Measurements from ENCODE around the gene TUBA1B. TPM values are rescaled to one million over a fixed set of nuclear protein-coding genes. Genes with fewer than 3 reads are reported as not detected.

Gene TUBA1B
- total and polyA plus RNA-seq, 2 of the 13 experiments (the other 11 are each of a cell fraction or from before 2014, with no cell fraction given) = 1,275 to 1,353 TPM

DNA sequence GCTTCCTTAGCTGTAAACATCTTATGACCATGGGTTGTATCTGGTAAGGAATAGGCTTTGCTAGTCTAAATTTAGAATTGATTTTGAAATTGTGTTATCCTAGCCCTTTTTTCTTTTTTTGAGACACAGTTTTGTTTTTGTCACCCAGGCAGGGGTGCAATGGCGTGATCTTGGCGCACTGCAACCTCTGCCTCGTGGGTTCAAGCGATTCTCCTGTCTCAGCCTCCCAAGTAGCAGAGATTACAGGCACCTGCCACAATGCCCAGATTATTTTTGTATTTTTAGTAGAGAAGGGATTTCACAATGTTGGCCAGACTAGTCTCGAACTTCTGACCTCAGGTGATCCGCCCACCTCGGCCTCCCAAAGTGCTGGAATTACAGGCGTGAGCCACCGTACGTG is 2.4 kb upstream of the TUBA1B start:
- BruUV-seq (replicated peaks) = no TSS peak
- Histone ChIP-seq H3K27ac (ENCODE audit: extremely low read length, insufficient read depth, low read length) (no peak overlapping the region), H3K4me3 (replicated peaks in 1 of 3; ENCODE audit: insufficient read depth in 1 of 3, low read depth in 2 of 3, low read length in 3 of 3) (no peak overlapping the region), H3K27me3 (ENCODE audit: control insufficient read depth in 1 of 2, insufficient read depth in 2 of 2, low read length in 2 of 2) (no peaks in the 10 kb centered on the region), H4K20me1 (ENCODE audit: insufficient read depth, low read length) (peaks cover 9% of the 10 kb centered on the region), H3K9ac (ENCODE audit: insufficient read depth, low read depth, low read length) (no peak overlapping the region), H3K36me3 (replicated peaks in 1 of 2; ENCODE audit: control insufficient read depth in 1 of 2, insufficient read depth in 2 of 2, low read length in 2 of 2) (peaks cover 7 to 14% of the 10 kb centered on the region in 2 experiments), H3K4me1 (ENCODE audit: insufficient read depth, low read length) (peaks cover 45% of the 10 kb centered on the region), H3K9me3 (ENCODE audit: low read length) (no peaks in the 10 kb centered on the region), H3K4me2 (ENCODE audit: low read depth, low read length) (no peak overlapping the region), H3K79me2 (ENCODE audit: insufficient read depth, low read length) (peaks cover 19% of the 10 kb centered on the region), H2AFZ (ENCODE audit: low read length) (no peak overlapping the region)
- ATAC-seq = no peak
- ChIA-PET POLR2A (interaction anchor here (1.8 kb wide), 1 partner anchor 132 kb away, joined by 7 read pairs; no protein-coding TSS in a partner anchor), CTCF (ENCODE audit: low intra/inter-chr PET ratio, low total read pairs) (no interaction called here)
- in situ Hi-C loops (cut with HindIII; ENCODE audit: extremely low pct_ligation_motif_present, low pct_unique_long_range_greater_than_20kb) (no loop called here), intact Hi-C loops (cut with micrococcal nuclease; ENCODE audit: unreplicated experiment) (loop anchor here (5.0 kb wide), 1 partner anchor 116 kb away; the partner anchor contains the start of gene PRKAG1)
- WGBS (ENCODE audit: low lambda C conversion rate) = 89% methylated on average over 10 of the region's 10 CpGs
- no peak for FAIRE-seq
- no peak for DNase-seq (ENCODE audit: low spot score)
- TF ChIP-seq RFX5 (IDR thresholded peaks at IDR 0.05; ENCODE audit: low read depth, low read length) = no peak
- no peak for TF ChIP-seq KDM4B (CRISPR knock-in tag; IDR thresholded peaks at IDR 0.05)
- no peak for TF ChIP-seq ZBTB3 (CRISPR knock-in tag; IDR thresholded peaks at IDR 0.05; ENCODE audit: borderline replicate concordance, low read depth)
- no peak for TF ChIP-seq HNF1B (CRISPR knock-in tag; IDR thresholded peaks at IDR 0.05)
- no peak for TF ChIP-seq TOPORS (CRISPR knock-in tag; IDR thresholded peaks at IDR 0.05)
- no peak for TF ChIP-seq NFAT5 (CRISPR knock-in tag; IDR thresholded peaks at IDR 0.05)
- no peak for TF ChIP-seq CBX5 (CRISPR knock-in tag; IDR thresholded peaks at IDR 0.05; ENCODE audit: borderline replicate concordance)
- TF ChIP-seq MAF1 (CRISPR knock-in tag; IDR thresholded peaks at IDR 0.05; ENCODE audit: borderline replicate concordance) = no peak
- TF ChIP-seq ZNF567 (CRISPR knock-in tag; IDR thresholded peaks at IDR 0.05; ENCODE audit: borderline replicate concordance) = no peak
- TF ChIP-seq POLR2G (IDR thresholded peaks at IDR 0.05; ENCODE audit: low read depth, low read length) = no peak
- TF ChIP-seq ZFX (CRISPR knock-in tag; IDR thresholded peaks at IDR 0.05; ENCODE audit: low read depth) = no peak
- TF ChIP-seq, protein P1, sequence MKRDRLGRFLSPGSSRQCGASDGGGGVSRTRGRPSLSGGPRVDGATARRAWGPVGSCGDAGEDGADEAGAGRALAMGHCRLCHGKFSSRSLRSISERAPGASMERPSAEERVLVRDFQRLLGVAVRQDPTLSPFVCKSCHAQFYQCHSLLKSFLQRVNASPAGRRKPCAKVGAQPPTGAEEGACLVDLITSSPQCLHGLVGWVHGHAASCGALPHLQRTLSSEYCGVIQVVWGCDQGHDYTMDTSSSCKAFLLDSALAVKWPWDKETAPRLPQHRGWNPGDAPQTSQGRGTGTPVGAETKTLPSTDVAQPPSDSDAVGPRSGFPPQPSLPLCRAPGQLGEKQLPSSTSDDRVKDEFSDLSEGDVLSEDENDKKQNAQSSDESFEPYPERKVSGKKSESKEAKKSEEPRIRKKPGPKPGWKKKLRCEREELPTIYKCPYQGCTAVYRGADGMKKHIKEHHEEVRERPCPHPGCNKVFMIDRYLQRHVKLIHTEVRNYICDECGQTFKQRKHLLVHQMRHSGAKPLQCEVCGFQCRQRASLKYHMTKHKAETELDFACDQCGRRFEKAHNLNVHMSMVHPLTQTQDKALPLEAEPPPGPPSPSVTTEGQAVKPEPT (CRISPR knock-in tag; IDR thresholded peaks at IDR 0.05; ENCODE audit: low read depth) = no peak
- no peak for TF ChIP-seq ZNF24 (IDR thresholded peaks at IDR 0.05)
